Measurements from ENCODE around the gene EYS. TPM values are rescaled to one million over a fixed set of nuclear protein-coding genes. Genes with fewer than 3 reads are reported as not detected.

EYS gene
- total and polyA plus RNA-seq, 2 experiments from 2014 or later: 0.04 TPM; not detected in 1

DNA sequence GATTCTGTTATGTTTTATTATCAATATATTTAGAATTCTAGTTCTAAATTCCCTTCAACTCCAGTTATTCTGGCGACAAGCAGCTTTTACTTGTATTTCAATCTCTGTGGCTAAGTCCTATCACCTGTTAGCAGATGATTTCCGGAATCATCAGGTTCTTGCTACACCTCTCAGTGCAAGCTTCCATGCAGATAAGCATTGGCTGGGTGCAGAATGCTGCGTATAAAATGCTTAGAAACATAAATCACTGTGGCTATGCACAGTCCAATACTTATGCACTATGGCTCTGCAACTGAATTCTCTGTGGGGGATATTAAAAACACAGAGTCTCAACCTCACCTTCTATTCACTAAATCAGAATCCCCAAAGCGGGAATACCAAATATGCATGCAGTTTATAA, 720.0 kb downstream of the EYS start:
- no peaks in the 10 kb centered on the region for H3K79me2 ChIP-seq (ENCODE audit: insufficient read depth)
- 40 to 45% methylated on average over 4 of the region's 4 CpGs for WGBS, 2 experiments (ENCODE audit: low coverage in 1 of 2, low lambda C conversion rate in 2 of 2, missing lambda C conversion rate in 2 of 2)
- DNase-seq: no peak
- no peak overlapping the region for H3K4me2 ChIP-seq (ENCODE audit: unreplicated experiment)
- no peak overlapping the region for H3K9ac ChIP-seq
- H3F3A ChIP-seq (ENCODE audit: insufficient read depth): no peaks in the 10 kb centered on the region
- H3K27ac ChIP-seq: no peak overlapping the region
- no peak overlapping the region for H2AFZ ChIP-seq
- no peaks in the 10 kb centered on the region for H3K9me2 ChIP-seq (ENCODE audit: insufficient read depth)
- H3K4me1 ChIP-seq (ENCODE audit: insufficient read depth): no peaks in the 10 kb centered on the region
- TF ChIP-seq EZH2 (IDR thresholded peaks at IDR 0.05; ENCODE audit: insufficient read depth, poor library complexity, severe bottlenecking) (no peak), EZH2phosphoT487 (IDR thresholded peaks at IDR 0.05; ENCODE audit: insufficient read depth, low read depth) (no peak)
- no peaks in the 10 kb centered on the region for H3K36me3 ChIP-seq (ENCODE audit: low read depth)
- no peaks in the 10 kb centered on the region for H3K9me3 ChIP-seq (ENCODE audit: low read depth)
- no peaks in the 10 kb centered on the region for H3K27me3 ChIP-seq (replicated peaks; ENCODE audit: insufficient read depth)
- H4K20me1 ChIP-seq (ENCODE audit: insufficient read depth): no peaks in the 10 kb centered on the region
- in situ Hi-C loops (cut with MboI): no loop called here
- no peak overlapping the region for H3K4me3 ChIP-seq

DNA sequence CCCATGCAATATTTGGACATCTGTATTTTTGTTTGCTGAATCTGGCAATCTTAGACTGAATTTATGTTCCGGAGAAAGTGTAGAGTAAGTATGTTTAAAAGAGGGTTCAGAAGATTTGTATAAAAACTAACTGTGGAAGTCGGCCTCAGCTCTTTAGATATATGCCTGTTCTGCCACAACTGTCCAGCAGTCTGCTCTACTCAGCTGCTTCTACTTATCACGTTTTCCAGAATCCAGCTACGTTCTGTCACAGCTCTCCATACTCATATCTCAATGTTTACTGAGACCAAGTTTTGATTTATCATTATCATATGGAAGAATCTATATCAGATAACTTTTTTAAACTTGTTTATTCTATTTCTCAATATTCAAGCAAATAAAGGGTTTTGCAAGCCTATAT, 721.3 kb downstream of the EYS start:
- in situ Hi-C loops (cut with MboI): no loop called here
- DNase-seq: no peak
- H4K20me1 ChIP-seq (ENCODE audit: insufficient read depth): no peaks in the 10 kb centered on the region

DNA sequence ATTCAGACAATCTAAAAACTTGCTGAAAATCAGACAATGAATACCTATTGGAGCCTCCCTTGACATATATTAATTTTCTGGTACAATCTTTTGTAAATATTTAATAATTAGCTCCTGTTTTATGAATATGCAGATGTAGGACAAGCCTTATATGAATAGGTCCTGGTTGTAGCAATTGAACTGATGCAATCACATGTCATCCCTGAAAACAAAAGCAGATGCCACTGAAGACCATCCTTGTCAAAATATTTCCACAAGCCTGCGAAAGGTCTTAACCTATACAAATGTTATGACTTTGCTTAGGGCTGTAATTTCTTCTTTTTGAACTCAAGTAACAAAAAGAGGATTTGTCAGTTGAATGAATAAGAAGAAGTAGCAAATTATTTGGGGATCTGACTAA, 722.1 kb downstream of the EYS start:
- Histone ChIP-seq H2AFZ (no peak overlapping the region), H3K4me1 (ENCODE audit: insufficient read depth) (no peaks in the 10 kb centered on the region), H3K4me3 (no peak overlapping the region), H3K79me2 (ENCODE audit: insufficient read depth) (no peaks in the 10 kb centered on the region), H3K27me3 (replicated peaks; ENCODE audit: insufficient read depth) (no peaks in the 10 kb centered on the region), H3K4me2 (ENCODE audit: unreplicated experiment) (no peak overlapping the region), H3K9ac (no peak overlapping the region), H3K27ac (no peak overlapping the region), H3F3A (ENCODE audit: insufficient read depth) (no peaks in the 10 kb centered on the region), H3K9me2 (ENCODE audit: insufficient read depth) (no peaks in the 10 kb centered on the region), H4K20me1 (ENCODE audit: insufficient read depth) (no peaks in the 10 kb centered on the region), H3K9me3 (ENCODE audit: low read depth) (no peaks in the 10 kb centered on the region), H3K36me3 (ENCODE audit: low read depth) (no peaks in the 10 kb centered on the region)
- TF ChIP-seq EZH2 (IDR thresholded peaks at IDR 0.05; ENCODE audit: insufficient read depth, poor library complexity, severe bottlenecking): no peak
- TF ChIP-seq EZH2phosphoT487 (IDR thresholded peaks at IDR 0.05; ENCODE audit: insufficient read depth, low read depth): no peak
- in situ Hi-C loops (cut with MboI): no loop called here
- no peak for DNase-seq
- 31 to 50% methylated on average over 1 of the region's 1 CpG for WGBS, 2 experiments (ENCODE audit: low coverage in 1 of 2, low lambda C conversion rate in 2 of 2, missing lambda C conversion rate in 2 of 2)

More for the DNA sequence above, 721.3 kb downstream of the EYS start:
- H3K4me2 ChIP-seq (ENCODE audit: unreplicated experiment): no peak overlapping the region
- H3K4me3 ChIP-seq: no peak overlapping the region
- H3K27ac ChIP-seq: no peak overlapping the region
- 19% methylated on average over 4 of the region's 4 CpGs for WGBS, 2 experiments (ENCODE audit: low coverage in 1 of 2, low lambda C conversion rate in 2 of 2, missing lambda C conversion rate in 2 of 2)
- no peaks in the 10 kb centered on the region for H3K9me2 ChIP-seq (ENCODE audit: insufficient read depth)
- no peaks in the 10 kb centered on the region for H3K4me1 ChIP-seq (ENCODE audit: insufficient read depth)
- no peak overlapping the region for H2AFZ ChIP-seq
- H3K9ac ChIP-seq: no peak overlapping the region
- no peaks in the 10 kb centered on the region for H3K79me2 ChIP-seq (ENCODE audit: insufficient read depth)
- H3K9me3 ChIP-seq (ENCODE audit: low read depth): no peaks in the 10 kb centered on the region
- no peaks in the 10 kb centered on the region for H3K27me3 ChIP-seq (replicated peaks; ENCODE audit: insufficient read depth)
- no peaks in the 10 kb centered on the region for H3F3A ChIP-seq (ENCODE audit: insufficient read depth)
- H3K36me3 ChIP-seq (ENCODE audit: low read depth): no peaks in the 10 kb centered on the region
- TF ChIP-seq EZH2phosphoT487 (IDR thresholded peaks at IDR 0.05; ENCODE audit: insufficient read depth, low read depth) (no peak), EZH2 (IDR thresholded peaks at IDR 0.05; ENCODE audit: insufficient read depth, poor library complexity, severe bottlenecking) (no peak)

DNA sequence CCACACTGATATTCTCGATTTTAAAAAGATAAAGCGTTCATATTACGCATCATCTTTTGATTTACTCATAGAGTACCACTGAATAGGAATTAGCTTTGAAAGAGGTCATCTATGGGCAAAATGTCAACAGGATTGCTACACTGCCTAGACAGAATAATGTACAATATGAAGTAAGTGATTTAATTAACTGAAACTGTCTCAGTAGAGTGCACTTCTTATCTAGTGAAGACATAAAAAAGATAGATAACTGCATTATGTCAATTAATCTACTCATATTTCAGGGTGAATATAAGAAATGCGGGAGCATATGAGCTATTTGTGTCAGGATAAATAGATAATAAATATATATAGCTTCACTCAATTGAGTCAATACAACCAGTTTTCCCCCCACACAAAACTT, 723.9 kb downstream of the EYS start:
- H3K9ac ChIP-seq: no peak overlapping the region
- H3K36me3 ChIP-seq (ENCODE audit: low read depth): no peaks in the 10 kb centered on the region
- H3K27me3 ChIP-seq (replicated peaks; ENCODE audit: insufficient read depth): no peaks in the 10 kb centered on the region
- H3K9me2 ChIP-seq (ENCODE audit: insufficient read depth): no peaks in the 10 kb centered on the region
- H2AFZ ChIP-seq: no peak overlapping the region
- H3K79me2 ChIP-seq (ENCODE audit: insufficient read depth): no peaks in the 10 kb centered on the region
- 46 to 51% methylated on average over 4 of the region's 4 CpGs for WGBS, 2 experiments (ENCODE audit: low coverage in 1 of 2, low lambda C conversion rate in 2 of 2, missing lambda C conversion rate in 2 of 2)
- no peak for DNase-seq
- H3K9me3 ChIP-seq (ENCODE audit: low read depth): no peaks in the 10 kb centered on the region
- H4K20me1 ChIP-seq (ENCODE audit: insufficient read depth): no peaks in the 10 kb centered on the region
- H3K27ac ChIP-seq: no peak overlapping the region
- in situ Hi-C loops (cut with MboI): no loop called here
- H3F3A ChIP-seq (ENCODE audit: insufficient read depth): no peaks in the 10 kb centered on the region
- H3K4me1 ChIP-seq (ENCODE audit: insufficient read depth): no peaks in the 10 kb centered on the region
- H3K4me3 ChIP-seq: no peak overlapping the region
- TF ChIP-seq EZH2 (IDR thresholded peaks at IDR 0.05; ENCODE audit: insufficient read depth, poor library complexity, severe bottlenecking): no peak
- TF ChIP-seq EZH2phosphoT487 (IDR thresholded peaks at IDR 0.05; ENCODE audit: insufficient read depth, low read depth): no peak
- no peak overlapping the region for H3K4me2 ChIP-seq (ENCODE audit: unreplicated experiment)

DNA sequence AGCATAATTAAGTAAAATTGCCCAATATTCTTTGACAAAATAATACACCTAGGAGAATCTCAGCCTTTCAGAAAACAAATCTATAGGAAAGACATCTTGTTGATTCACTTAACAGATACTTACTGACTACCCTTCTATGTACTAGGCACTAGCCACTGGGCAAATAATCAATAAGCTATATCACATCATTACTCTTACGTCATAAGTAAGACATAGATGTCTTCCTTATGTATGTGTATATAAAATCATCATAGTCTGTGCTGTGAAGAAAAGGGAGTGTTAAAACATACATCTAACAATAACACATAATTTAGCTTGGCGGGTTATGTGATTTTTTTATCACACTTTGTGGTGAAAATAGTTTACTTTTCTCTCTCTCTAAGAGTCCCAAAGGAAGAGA, 733.9 kb downstream of the EYS start:
- H2AFZ ChIP-seq: no peak overlapping the region
- in situ Hi-C loops (cut with MboI): no loop called here
- WGBS, 2 experiments (ENCODE audit: low coverage in 1 of 2, low lambda C conversion rate in 2 of 2, missing lambda C conversion rate in 2 of 2): 23 to 30% methylated on average over 2 of the region's 2 CpGs
- no peak overlapping the region for H3K4me3 ChIP-seq
- no peaks in the 10 kb centered on the region for H3K27me3 ChIP-seq (replicated peaks; ENCODE audit: insufficient read depth)
- H3K79me2 ChIP-seq (ENCODE audit: insufficient read depth): no peaks in the 10 kb centered on the region
- no peaks in the 10 kb centered on the region for H3F3A ChIP-seq (ENCODE audit: insufficient read depth)
- H3K36me3 ChIP-seq (ENCODE audit: low read depth): no peaks in the 10 kb centered on the region
- H3K9me2 ChIP-seq (ENCODE audit: insufficient read depth): no peaks in the 10 kb centered on the region
- H3K27ac ChIP-seq: no peak overlapping the region
- no peak for DNase-seq
- H3K9me3 ChIP-seq (ENCODE audit: low read depth): no peaks in the 10 kb centered on the region
- no peaks in the 10 kb centered on the region for H3K4me1 ChIP-seq (ENCODE audit: insufficient read depth)
- H3K9ac ChIP-seq: no peak overlapping the region
- H3K4me2 ChIP-seq (ENCODE audit: unreplicated experiment): no peak overlapping the region
- TF ChIP-seq EZH2 (IDR thresholded peaks at IDR 0.05; ENCODE audit: insufficient read depth, poor library complexity, severe bottlenecking) (no peak), EZH2phosphoT487 (IDR thresholded peaks at IDR 0.05; ENCODE audit: insufficient read depth, low read depth) (no peak)
- H4K20me1 ChIP-seq (ENCODE audit: insufficient read depth): no peaks in the 10 kb centered on the region

Measured in GM23248 (cell line).